Astrocyte of the spinal cord (primary cell): ENCODE data around the gene SMNDC1.
"Not testable (repeated sequence)": the region's sequence is repeated elsewhere in the genome, so short reads cannot be mapped to it uniquely, and the experiment has no call there.

ENCODE experiments used
- DNase-seq: peaks from one replicate; pipeline ENCODE4 v3.0.0; 2011; ENCODE audit warnings: low read depth, low spot score
- H3K4me3 ChIP-seq: 2 replicates; pipeline ENCODE4 v1.5.1; 2011; ENCODE audit warnings: low read depth, mild to moderate bottlenecking, low read length, moderate library complexity
- in situ Hi-C: cut with HindIII; loops from 2 replicates; pipeline ENCODE4 v1.10.0; 2017; ENCODE audit warnings: low sequenced_read_pairs
- TF ChIP-seq, protein P1 (sequence below): IDR thresholded peaks from 2 replicates; pipeline ENCODE4 v1.5.1; 2012; ENCODE audit warnings: low read depth, mild to moderate bottlenecking, low read length, inconsistent platforms

Gene SMNDC1

DNA sequence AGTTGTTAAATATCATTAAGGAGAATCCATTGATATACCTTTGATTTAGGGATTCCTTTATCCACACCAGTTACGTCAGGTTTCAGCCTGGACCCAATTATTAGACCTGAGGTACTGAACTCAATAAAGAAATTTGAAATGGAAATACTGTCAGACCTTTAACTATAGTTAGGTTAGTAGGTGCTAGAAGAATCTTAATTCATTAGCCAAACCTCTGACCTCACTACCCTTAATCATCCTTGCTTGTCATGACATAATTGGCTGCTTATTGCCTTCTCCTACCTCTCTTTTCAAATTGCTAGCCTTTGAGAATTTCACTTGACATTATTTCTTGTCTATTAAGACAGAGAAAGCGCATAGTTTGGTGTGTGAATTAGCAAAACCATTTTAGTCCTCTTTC, 27.1 kb downstream of the SMNDC1 start:
- DNase-seq: no peak
- in situ Hi-C loops: loop anchor here (25.0 kb wide), 1 partner anchor 140 kb away; no protein-coding TSS in a partner anchor
- no peak overlapping the region for H3K4me3 ChIP-seq

DNA sequence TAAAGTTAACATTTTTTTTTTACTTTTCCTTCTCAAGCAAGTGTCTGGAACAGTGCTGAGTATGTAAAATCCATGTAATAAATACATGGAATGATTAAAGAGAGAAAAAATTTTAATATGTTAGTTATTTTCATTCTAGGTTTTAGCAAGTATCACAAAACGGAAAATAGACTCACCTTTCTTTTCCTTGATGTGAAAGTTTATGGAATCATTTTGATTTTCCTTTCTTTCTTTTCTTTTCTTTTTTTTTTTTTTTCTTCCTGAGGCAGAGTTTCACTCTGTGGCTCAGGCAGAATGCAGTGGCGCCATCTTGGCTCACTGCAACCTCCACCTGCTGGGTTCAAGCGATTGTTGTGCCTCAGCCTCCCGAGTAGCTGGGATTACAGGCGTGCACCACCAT, 28.1 kb downstream of the SMNDC1 start:
- no peak for DNase-seq
- TF ChIP-seq, protein P1, sequence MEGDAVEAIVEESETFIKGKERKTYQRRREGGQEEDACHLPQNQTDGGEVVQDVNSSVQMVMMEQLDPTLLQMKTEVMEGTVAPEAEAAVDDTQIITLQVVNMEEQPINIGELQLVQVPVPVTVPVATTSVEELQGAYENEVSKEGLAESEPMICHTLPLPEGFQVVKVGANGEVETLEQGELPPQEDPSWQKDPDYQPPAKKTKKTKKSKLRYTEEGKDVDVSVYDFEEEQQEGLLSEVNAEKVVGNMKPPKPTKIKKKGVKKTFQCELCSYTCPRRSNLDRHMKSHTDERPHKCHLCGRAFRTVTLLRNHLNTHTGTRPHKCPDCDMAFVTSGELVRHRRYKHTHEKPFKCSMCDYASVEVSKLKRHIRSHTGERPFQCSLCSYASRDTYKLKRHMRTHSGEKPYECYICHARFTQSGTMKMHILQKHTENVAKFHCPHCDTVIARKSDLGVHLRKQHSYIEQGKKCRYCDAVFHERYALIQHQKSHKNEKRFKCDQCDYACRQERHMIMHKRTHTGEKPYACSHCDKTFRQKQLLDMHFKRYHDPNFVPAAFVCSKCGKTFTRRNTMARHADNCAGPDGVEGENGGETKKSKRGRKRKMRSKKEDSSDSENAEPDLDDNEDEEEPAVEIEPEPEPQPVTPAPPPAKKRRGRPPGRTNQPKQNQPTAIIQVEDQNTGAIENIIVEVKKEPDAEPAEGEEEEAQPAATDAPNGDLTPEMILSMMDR: no peak
- in situ Hi-C loops: loop anchor here (25.0 kb wide), 1 partner anchor 139 kb away; no protein-coding TSS in a partner anchor
- no peak overlapping the region for H3K4me3 ChIP-seq

More for the DNA sequence above, 27.1 kb downstream of the SMNDC1 start:
- TF ChIP-seq, protein P1: no peak

DNA sequence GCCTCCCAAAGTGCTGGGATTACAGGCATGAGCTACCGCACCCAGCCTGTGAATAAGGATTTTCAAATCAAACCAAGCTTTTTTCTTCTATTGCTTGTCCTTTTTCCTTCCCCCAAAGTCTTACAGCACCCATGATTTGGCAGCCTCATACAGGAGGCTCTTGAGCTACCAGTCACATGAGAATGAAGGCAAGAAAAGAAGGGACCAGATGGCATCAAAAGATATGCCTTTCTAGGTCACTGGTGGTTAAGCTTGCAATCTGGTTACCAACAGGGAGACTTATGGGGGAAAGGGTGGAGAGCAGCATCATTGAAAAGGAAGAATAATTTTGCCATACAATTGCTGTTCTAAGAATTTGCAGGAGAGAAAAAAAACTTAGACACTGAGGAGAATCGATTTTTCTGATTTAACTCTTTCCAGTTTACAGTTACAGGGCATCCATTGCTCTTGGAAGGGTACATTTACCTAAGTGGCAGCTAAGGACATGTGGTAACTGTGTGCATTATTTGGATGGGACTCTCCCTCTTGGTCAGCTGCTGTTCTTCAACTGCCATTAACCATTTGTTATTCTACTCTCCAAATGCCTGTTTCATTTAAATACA, 29.5 kb downstream of the SMNDC1 start:
- TF ChIP-seq, protein P1: no peak
- H3K4me3 ChIP-seq: no peak overlapping the region
- DNase-seq: no peak
- in situ Hi-C loops: loop anchor here (25.0 kb wide), 1 partner anchor 138 kb away; no protein-coding TSS in a partner anchor

DNA sequence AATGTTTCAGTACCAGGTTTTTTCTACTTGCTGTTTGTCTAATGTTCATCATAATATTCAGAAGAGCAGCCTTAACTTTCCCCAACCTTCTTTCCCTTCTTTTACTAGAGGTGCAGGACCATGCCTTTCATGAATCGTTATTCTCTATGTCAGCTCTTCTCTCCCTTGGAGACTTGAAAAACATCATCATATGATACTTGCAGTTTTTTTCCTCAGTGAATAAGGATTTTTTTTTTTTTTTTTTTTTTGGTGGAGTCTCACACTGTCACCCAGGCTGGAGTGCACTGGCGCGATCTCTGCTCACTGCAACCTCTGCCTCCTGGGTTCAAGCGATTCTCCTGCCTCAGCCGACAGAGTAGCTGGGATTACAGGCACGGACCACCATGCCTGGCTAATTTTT, 30.1 kb downstream of the SMNDC1 start:
- in situ Hi-C loops: loop anchor here (25.0 kb wide), 1 partner anchor 137 kb away; no protein-coding TSS in a partner anchor
- TF ChIP-seq, protein P1: no peak
- no peak overlapping the region for H3K4me3 ChIP-seq
- no peak for DNase-seq

DNA sequence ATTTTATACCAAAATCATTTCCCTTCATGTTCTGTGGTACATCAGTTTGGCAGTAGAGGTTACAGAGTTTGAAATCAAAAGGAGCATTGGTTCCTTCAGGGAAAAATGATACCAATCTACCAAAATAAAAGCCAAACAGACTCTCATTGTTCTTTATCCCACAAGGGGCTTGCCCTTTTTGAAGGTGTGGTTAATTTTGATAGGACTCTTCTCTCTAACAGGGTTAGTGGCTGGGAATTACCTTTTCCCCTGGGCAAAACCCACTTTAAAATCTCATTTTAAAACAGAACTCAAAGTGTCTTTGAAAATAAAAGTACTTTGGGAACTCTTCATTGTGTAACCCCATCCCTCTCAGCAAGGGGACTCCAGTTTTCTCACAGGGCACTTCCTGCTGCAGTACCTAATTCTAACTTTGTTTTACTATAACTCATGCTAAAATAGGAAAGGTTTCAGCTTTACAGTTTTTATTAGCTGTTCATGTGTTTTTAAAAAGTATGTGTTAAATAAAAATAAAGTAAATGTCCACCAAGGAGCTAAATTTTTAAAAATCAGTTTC, 30.6 kb downstream of the SMNDC1 start:
- in situ Hi-C loops: no loop called here
- DNase-seq: no peak
- H3K4me3 ChIP-seq: no peak overlapping the region
- TF ChIP-seq, protein P1: no peak

DNA sequence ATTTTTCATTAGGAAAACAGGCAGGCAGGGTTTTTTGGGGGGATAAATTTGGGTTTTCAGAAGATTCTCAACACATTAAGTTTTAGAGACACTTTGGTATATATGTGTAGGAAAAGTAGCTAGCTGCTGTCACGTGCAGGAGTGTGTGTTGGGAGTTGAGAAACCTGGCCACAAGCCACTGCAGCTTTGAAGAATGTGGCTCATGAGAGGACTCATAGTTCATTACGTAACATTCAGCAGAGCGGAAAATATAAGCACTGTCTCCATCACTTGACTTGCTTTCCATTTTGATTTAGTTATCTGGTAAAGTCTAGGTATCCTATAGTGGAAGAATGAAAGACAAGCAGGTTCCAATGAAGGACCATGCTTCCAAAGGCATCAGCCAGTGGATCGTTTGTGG, 31.2 kb downstream of the SMNDC1 start:
- TF ChIP-seq, protein P1: no peak
- no peak overlapping the region for H3K4me3 ChIP-seq
- DNase-seq: peak; percentile 60
- in situ Hi-C loops: no loop called here

DNA sequence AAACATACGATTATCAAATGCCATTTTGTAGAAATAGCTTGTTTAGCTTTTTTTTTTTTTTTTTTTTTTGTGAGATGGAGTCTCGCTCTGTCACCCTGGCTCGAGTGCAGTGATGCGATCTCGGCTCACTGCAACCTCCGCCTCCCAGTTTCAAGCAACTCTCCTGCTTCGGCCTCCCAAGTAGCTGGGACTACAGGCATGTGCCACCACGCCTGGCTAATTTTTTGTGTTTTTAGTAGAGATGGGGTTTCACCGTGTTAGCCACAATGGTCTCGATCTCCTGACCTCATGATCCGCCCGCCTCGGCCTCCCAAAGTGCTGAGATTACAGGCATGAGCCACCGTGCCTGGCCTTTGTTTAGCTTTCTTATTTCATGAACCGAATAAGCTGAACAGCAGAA, 31.7 kb downstream of the SMNDC1 start:
- in situ Hi-C loops, H3K4me3 ChIP-seq, DNase-seq: not testable (repeated sequence)
